H54 (cell line): Measurements from ENCODE around the gene PPY.

Experiments
- DNase-seq: peaks from one replicate; pipeline ENCODE4 v3.0.0; 2011; ENCODE audit warnings: low spot score, mixed read lengths; ENCODE audit not compliant: insufficient read length
- FAIRE-seq: peaks from 3 replicates; lab custom pipeline; 2011; peaks lifted over from hg19 to GRCh38; lab: Jason Lieb, UNC
- POLR2A ChIP-seq: IDR thresholded peaks from 2 replicates; pipeline ENCODE4 v1.6.1; 2011; ENCODE audit warnings: low read depth, mild to moderate bottlenecking, low read length

Gene PPY

GRCh38 chr17:43942051-43942685 is at the start of gene PPY:
Gene PPY (minus strand): TSS chr17:43942476. CDS start chr17:43941654, 822 bp downstream.
- TF ChIP-seq POLR2A, result no peak

GRCh38 chr17:43988301-43988700 is 46.0 kb upstream of the PPY start:
- DNase-seq, result no peak
- no peak for FAIRE-seq
- TF ChIP-seq POLR2A, result no peak

More at GRCh38 chr17:43942051-43942685, at the start of gene PPY:
- FAIRE-seq (no peak), DNase-seq (no peak)

- no peak for DNase-seq
- FAIRE-seq, result no peak
- no peak for TF ChIP-seq POLR2A
Observed at GRCh38 chr17:43987131-43988021, 45.1 kb upstream of the PPY start.

GRCh38 chr17:43986225-43986981 is 44.1 kb upstream of the PPY start:
- no peak for DNase-seq
- no peak for TF ChIP-seq POLR2A
- no peak for FAIRE-seq

- DNase-seq (no peak), FAIRE-seq (no peak)
- no peak for TF ChIP-seq POLR2A
Observed at GRCh38 chr17:43984521-43984920, 42.2 kb upstream of the PPY start.

- no peak for TF ChIP-seq POLR2A
- DNase-seq, result no peak
- no peak for FAIRE-seq
Observed at GRCh38 chr17:43983515-43984411, 41.5 kb upstream of the PPY start.

- no peak for FAIRE-seq
- no peak for DNase-seq
- no peak for TF ChIP-seq POLR2A
Observed at GRCh38 chr17:43983196-43983514, 40.9 kb upstream of the PPY start.

GRCh38 chr17:43982171-43982570 is 39.9 kb upstream of the PPY start:
- no peak for FAIRE-seq
- no peak for DNase-seq
- no peak for TF ChIP-seq POLR2A

- FAIRE-seq, result no peak
- no peak for DNase-seq
- TF ChIP-seq POLR2A, result no peak
Observed at GRCh38 chr17:43979671-43980070, 37.4 kb upstream of the PPY start.

GRCh38 chr17:43979011-43979410 is 36.7 kb upstream of the PPY start:
- FAIRE-seq, result no peak
- no peak for DNase-seq
- TF ChIP-seq POLR2A, result no peak

GRCh38 chr17:43978078-43978477 is 35.8 kb upstream of the PPY start:
- FAIRE-seq, result no peak
- no peak for TF ChIP-seq POLR2A

GRCh38 chr17:43976963-43977837 is 34.9 kb upstream of the PPY start:
- no peak for DNase-seq

More at GRCh38 chr17:43978078-43978477, 35.8 kb upstream of the PPY start:
- no peak for DNase-seq

More at GRCh38 chr17:43976963-43977837, 34.9 kb upstream of the PPY start:
- no peak for FAIRE-seq
- TF ChIP-seq POLR2A, result no peak
